ENCODE results near the gene FBXO38.
A peak's percentile ranks its signal among the peaks of the same experiment; 100 is the strongest.
"Not testable (repeated sequence)": the region's sequence is repeated elsewhere in the genome, so short reads cannot be mapped to it uniquely, and the experiment has no call there.

The FBXO38 gene

GRCh38 chr5:148468746-148469145, 85.0 kb downstream of the FBXO38 start:
- peaks cover 34% of the 10 kb centered on the region for H3K4me1 ChIP-seq (ENCODE audit: control insufficient read depth, insufficient read depth, low read length, unreplicated experiment)
- not testable (repeated sequence) for H3K79me2 ChIP-seq (ENCODE audit: control insufficient read depth, insufficient read depth, low read length, unreplicated experiment); H3K4me3 ChIP-seq (ENCODE audit: low read depth, low read length); H2AFZ ChIP-seq (ENCODE audit: low read length, unreplicated experiment); H3K36me3 ChIP-seq (ENCODE audit: insufficient read depth, low read length); H3K27ac ChIP-seq (ENCODE audit: low read depth, low read length); H3K27me3 ChIP-seq (ENCODE audit: insufficient read depth, low read length)

DNA sequence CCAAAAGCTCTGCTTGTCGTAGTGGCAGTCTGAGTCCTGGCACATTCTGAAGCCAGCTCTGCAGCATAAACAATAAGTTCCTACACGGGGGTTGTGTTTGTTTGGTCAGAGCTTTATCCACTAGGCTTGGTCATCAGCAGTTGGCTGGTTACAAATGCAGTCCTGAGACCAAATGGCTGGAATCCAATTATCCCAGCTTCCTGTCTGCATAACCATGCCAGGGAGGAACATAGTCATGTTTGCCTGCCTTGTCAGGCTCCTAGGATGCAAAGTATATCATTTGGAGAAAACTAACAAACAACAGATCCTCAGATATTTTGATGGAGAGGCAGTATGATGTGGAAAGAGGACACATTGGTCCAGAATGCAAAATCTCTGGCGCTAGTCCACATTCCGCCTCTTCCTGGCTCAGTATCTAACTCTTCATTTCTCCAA, 85.8 kb downstream of the FBXO38 start:
- peak overlapping the region; percentile 79 for H2AFZ ChIP-seq (ENCODE audit: low read length, unreplicated experiment)
- peaks cover 37% of the 10 kb centered on the region for H3K4me1 ChIP-seq (ENCODE audit: control insufficient read depth, insufficient read depth, low read length, unreplicated experiment)
- H3K27me3 ChIP-seq (ENCODE audit: insufficient read depth, low read length): no peaks in the 10 kb centered on the region

DNA sequence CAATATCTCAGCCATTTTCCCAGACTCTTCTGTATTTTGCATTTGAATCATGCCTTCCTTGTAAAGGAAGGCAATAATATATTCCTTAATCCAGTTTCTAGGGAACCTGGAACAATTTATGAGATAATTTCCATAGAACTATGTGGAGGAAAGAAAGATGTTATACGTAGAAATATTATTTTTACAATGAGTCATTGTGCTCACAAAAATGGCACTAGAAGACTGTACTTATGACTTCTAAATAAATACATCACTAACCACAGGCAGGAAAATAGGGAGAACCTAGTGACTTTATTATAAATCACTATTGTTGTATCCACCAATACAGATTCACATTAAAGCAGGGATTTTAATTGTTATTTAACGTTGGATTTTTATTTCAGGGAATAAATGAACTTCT, 87.6 kb downstream of the FBXO38 start:
- no peaks in the 10 kb centered on the region for H3K36me3 ChIP-seq (ENCODE audit: insufficient read depth, low read length)
- H3K27me3 ChIP-seq (ENCODE audit: insufficient read depth, low read length): no peaks in the 10 kb centered on the region
- H3K27ac ChIP-seq (ENCODE audit: low read depth, low read length): peak overlapping the region; percentile 63
- H3K4me1 ChIP-seq (ENCODE audit: control insufficient read depth, insufficient read depth, low read length, unreplicated experiment): peaks cover 37% of the 10 kb centered on the region
- H3K4me3 ChIP-seq (ENCODE audit: low read depth, low read length): no peak overlapping the region
- peak overlapping the region; percentile 23 for H2AFZ ChIP-seq (ENCODE audit: low read length, unreplicated experiment)
- H3K79me2 ChIP-seq (ENCODE audit: control insufficient read depth, insufficient read depth, low read length, unreplicated experiment): no peaks in the 10 kb centered on the region

More for the DNA sequence above, 85.8 kb downstream of the FBXO38 start:
- Histone ChIP-seq H3K36me3 (ENCODE audit: insufficient read depth, low read length) (no peaks in the 10 kb centered on the region), H3K4me3 (ENCODE audit: low read depth, low read length) (no peak overlapping the region), H3K27ac (ENCODE audit: low read depth, low read length) (peak overlapping the region; percentile 42), H3K79me2 (ENCODE audit: control insufficient read depth, insufficient read depth, low read length, unreplicated experiment) (no peaks in the 10 kb centered on the region)

- Histone ChIP-seq H2AFZ (ENCODE audit: low read length, unreplicated experiment) (peak overlapping the region; percentile 48), H3K36me3 (ENCODE audit: insufficient read depth, low read length) (no peaks in the 10 kb centered on the region), H3K27ac (ENCODE audit: low read depth, low read length) (peak overlapping the region; percentile 67), H3K4me1 (ENCODE audit: control insufficient read depth, insufficient read depth, low read length, unreplicated experiment) (peaks cover 36% of the 10 kb centered on the region), H3K79me2 (ENCODE audit: control insufficient read depth, insufficient read depth, low read length, unreplicated experiment) (no peaks in the 10 kb centered on the region), H3K27me3 (ENCODE audit: insufficient read depth, low read length) (0 out of 2 replicates have a peak, but pooled peaks cover 8% of the 10 kb centered on the region), H3K4me3 (ENCODE audit: low read depth, low read length) (peak overlapping the region; percentile 70)
Measured at GRCh38 chr5:148474025-148474511, 90.3 kb downstream of the FBXO38 start.

GRCh38 chr5:148476302-148476701, 92.5 kb downstream of the FBXO38 start:
- no peaks in the 10 kb centered on the region for H3K36me3 ChIP-seq (ENCODE audit: insufficient read depth, low read length)
- no peak overlapping the region for H3K27ac ChIP-seq (ENCODE audit: low read depth, low read length)
- 0 out of 2 replicates have a peak, but pooled peaks cover 8% of the 10 kb centered on the region for H3K27me3 ChIP-seq (ENCODE audit: insufficient read depth, low read length)
- H3K4me1 ChIP-seq (ENCODE audit: control insufficient read depth, insufficient read depth, low read length, unreplicated experiment): peaks cover 23% of the 10 kb centered on the region
- no peak overlapping the region for H2AFZ ChIP-seq (ENCODE audit: low read length, unreplicated experiment)
- no peak overlapping the region for H3K4me3 ChIP-seq (ENCODE audit: low read depth, low read length)
- no peaks in the 10 kb centered on the region for H3K79me2 ChIP-seq (ENCODE audit: control insufficient read depth, insufficient read depth, low read length, unreplicated experiment)

DNA sequence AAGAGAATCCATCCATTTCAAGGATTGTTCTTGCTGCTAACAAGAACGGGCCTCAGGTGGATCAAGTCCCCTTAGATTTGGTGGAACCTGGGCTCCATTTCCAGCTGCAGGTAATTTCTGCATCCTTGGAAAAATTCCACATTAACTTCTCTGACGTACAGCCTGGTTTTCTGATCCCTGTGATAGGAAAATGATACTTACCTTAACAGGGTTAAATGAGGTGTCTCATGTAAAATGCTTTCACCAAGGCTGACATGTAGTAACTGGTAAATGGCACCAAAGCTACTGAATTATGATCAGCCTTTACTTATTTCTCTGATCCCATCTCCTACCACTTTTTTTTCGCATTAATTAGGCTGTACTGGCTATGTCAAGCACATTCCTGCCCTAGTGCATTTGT, 93.7 kb downstream of the FBXO38 start:
- Histone ChIP-seq H3K4me1 (ENCODE audit: control insufficient read depth, insufficient read depth, low read length, unreplicated experiment) (peaks cover 12% of the 10 kb centered on the region), H3K4me3 (ENCODE audit: low read depth, low read length) (no peak overlapping the region), H3K79me2 (ENCODE audit: control insufficient read depth, insufficient read depth, low read length, unreplicated experiment) (no peaks in the 10 kb centered on the region), H3K27ac (ENCODE audit: low read depth, low read length) (no peak overlapping the region), H2AFZ (ENCODE audit: low read length, unreplicated experiment) (no peak overlapping the region), H3K27me3 (ENCODE audit: insufficient read depth, low read length) (0 out of 2 replicates have a peak, but pooled peaks cover 8% of the 10 kb centered on the region), H3K36me3 (ENCODE audit: insufficient read depth, low read length) (no peaks in the 10 kb centered on the region)

DNA sequence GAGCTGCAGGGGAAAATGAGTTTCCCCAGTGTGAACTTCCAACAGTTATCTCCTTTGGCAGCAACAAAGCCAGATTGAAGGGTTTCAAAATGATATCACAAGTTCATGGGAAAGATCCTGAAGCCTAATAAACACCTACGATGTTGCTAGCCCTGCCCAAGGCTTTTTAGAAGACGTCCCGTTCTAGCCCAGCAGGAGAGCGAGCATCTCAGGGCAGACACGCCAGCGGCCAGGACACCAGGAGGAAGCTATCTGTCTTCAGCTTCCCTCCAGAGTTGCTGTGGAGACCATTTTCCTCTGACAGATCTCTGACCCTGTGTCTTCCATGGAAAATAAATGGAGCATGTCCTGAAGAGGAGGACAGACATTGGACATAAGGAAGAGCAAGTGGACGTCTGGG, 98.4 kb downstream of the FBXO38 start:
- H3K4me1 ChIP-seq (ENCODE audit: control insufficient read depth, insufficient read depth, low read length, unreplicated experiment): no peaks in the 10 kb centered on the region
- no peak overlapping the region for H3K4me3 ChIP-seq (ENCODE audit: low read depth, low read length)
- no peak overlapping the region for H2AFZ ChIP-seq (ENCODE audit: low read length, unreplicated experiment)
- no peak overlapping the region for H3K27ac ChIP-seq (ENCODE audit: low read depth, low read length)
- no peaks in the 10 kb centered on the region for H3K79me2 ChIP-seq (ENCODE audit: control insufficient read depth, insufficient read depth, low read length, unreplicated experiment)
- peaks cover 31% of the 10 kb centered on the region for H3K27me3 ChIP-seq (ENCODE audit: insufficient read depth, low read length)
- H3K36me3 ChIP-seq (ENCODE audit: insufficient read depth, low read length): no peaks in the 10 kb centered on the region

- H3K4me1 ChIP-seq (ENCODE audit: control insufficient read depth, insufficient read depth, low read length, unreplicated experiment): no peaks in the 10 kb centered on the region
- no peak overlapping the region for H3K4me3 ChIP-seq (ENCODE audit: low read depth, low read length)
- H3K27ac ChIP-seq (ENCODE audit: low read depth, low read length): no peak overlapping the region
- no peaks in the 10 kb centered on the region for H3K79me2 ChIP-seq (ENCODE audit: control insufficient read depth, insufficient read depth, low read length, unreplicated experiment)
- no peak overlapping the region for H2AFZ ChIP-seq (ENCODE audit: low read length, unreplicated experiment)
- no peaks in the 10 kb centered on the region for H3K36me3 ChIP-seq (ENCODE audit: insufficient read depth, low read length)
- peaks cover 37% of the 10 kb centered on the region for H3K27me3 ChIP-seq (ENCODE audit: insufficient read depth, low read length)
Measured at GRCh38 chr5:148482697-148483462, 99.1 kb downstream of the FBXO38 start.

DNA sequence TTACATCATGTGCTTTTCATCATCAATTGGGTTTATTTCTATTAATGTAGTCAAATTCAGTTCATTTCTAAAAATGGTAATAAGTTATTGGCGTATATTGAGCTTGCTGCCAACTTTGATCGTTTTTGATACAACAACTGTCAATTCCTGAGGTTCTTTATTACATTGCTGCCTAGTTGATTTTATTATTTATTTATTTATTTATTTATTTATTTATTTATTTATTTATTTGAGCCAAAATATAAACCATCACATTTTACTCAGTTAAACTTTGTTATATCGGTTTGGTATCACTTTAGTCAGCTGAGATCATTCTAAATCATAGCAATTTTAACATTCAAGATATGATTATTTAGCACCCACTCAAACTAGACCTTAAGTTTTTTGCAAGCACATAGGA, 100.0 kb downstream of the FBXO38 start:
- Histone ChIP-seq H3K4me1 (ENCODE audit: control insufficient read depth, insufficient read depth, low read length, unreplicated experiment) (no peaks in the 10 kb centered on the region), H3K4me3 (ENCODE audit: low read depth, low read length) (no peak overlapping the region), H3K27ac (ENCODE audit: low read depth, low read length) (no peak overlapping the region), H3K79me2 (ENCODE audit: control insufficient read depth, insufficient read depth, low read length, unreplicated experiment) (no peaks in the 10 kb centered on the region), H2AFZ (ENCODE audit: low read length, unreplicated experiment) (no peak overlapping the region), H3K27me3 (ENCODE audit: insufficient read depth, low read length) (peaks cover 44% of the 10 kb centered on the region), H3K36me3 (ENCODE audit: insufficient read depth, low read length) (no peaks in the 10 kb centered on the region)

DNA sequence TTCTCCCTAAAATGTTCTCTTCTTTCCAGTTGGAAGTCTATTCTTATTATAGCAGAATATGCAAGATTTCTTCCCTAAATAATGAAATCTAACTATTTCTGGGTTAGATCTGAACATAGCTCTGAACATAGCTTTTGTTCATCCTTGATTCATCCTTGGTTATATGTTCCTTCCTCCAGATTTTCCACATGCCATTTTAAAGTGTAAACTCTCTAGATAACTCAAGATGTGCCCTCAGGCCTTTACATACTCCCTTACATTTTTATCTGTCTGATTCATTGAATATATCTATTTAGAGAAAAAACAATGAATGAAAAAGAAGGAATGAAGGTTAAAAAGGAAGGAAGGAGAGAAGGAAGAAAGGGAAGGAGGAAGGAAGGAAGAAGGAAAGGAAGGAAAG, 100.9 kb downstream of the FBXO38 start:
- Histone ChIP-seq H3K79me2 (ENCODE audit: control insufficient read depth, insufficient read depth, low read length, unreplicated experiment) (no peaks in the 10 kb centered on the region), H3K36me3 (ENCODE audit: insufficient read depth, low read length) (no peaks in the 10 kb centered on the region), H3K4me3 (ENCODE audit: low read depth, low read length) (no peak overlapping the region), H3K4me1 (ENCODE audit: control insufficient read depth, insufficient read depth, low read length, unreplicated experiment) (no peaks in the 10 kb centered on the region), H3K27me3 (ENCODE audit: insufficient read depth, low read length) (peaks cover 53% of the 10 kb centered on the region), H2AFZ (ENCODE audit: low read length, unreplicated experiment) (no peak overlapping the region), H3K27ac (ENCODE audit: low read depth, low read length) (no peak overlapping the region)

DNA sequence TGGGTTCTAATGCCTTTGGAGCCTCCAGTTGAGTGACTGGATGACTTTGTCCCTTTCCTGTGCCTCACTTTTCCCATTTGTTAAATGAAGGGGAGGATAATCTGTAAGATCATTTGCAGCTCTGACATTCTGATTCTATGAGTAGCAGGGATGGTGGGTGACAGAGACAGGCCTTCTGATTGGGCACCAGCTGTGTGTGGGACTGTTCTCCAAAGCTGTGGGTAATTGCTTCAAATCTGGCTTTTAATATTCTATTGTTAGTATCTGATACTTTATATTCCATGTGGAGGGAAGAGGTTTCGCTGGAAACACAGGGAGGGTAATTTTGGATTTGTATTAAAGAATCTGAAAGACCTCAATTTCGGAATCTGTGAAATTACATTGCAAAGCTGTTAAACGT, 102.7 kb downstream of the FBXO38 start:
- Histone ChIP-seq H3K79me2 (ENCODE audit: control insufficient read depth, insufficient read depth, low read length, unreplicated experiment) (no peaks in the 10 kb centered on the region), H3K27me3 (ENCODE audit: insufficient read depth, low read length) (peaks cover 66% of the 10 kb centered on the region), H3K4me3 (ENCODE audit: low read depth, low read length) (no peak overlapping the region), H3K27ac (ENCODE audit: low read depth, low read length) (no peak overlapping the region), H3K36me3 (ENCODE audit: insufficient read depth, low read length) (no peaks in the 10 kb centered on the region), H2AFZ (ENCODE audit: low read length, unreplicated experiment) (no peak overlapping the region), H3K4me1 (ENCODE audit: control insufficient read depth, insufficient read depth, low read length, unreplicated experiment) (no peaks in the 10 kb centered on the region)

Data from ACC112 (cell line).